OCI-LY7 (cell line): ENCODE data around the gene ACTN1. TPM values are rescaled to one million over a fixed set of nuclear protein-coding genes. Genes with fewer than 3 reads are reported as not detected.

Source experiments
- BruUV-seq: library from RNA; stranded (reverse); fragments of 400-500 nt; replicated peaks from 2 replicates; lab custom pipeline; 2021; lab: Mats Ljungman, UMichigan
- CTCF ChIA-PET: fragments of 300-600 bp; sonication (Branson Sonifier 250); formaldehyde crosslinking; loops from one replicate; lab custom pipeline; 2022; ENCODE audit warnings: antibody characterized with exemption; ENCODE audit not compliant: unreplicated experiment; lab: Charles Lee
- POLR2A ChIA-PET: fragments of 300-600 bp; sonication (Branson Sonifier 250); formaldehyde crosslinking; loops from one replicate; lab custom pipeline; 2022; ENCODE audit warnings: antibody characterized with exemption; lab: Charles Lee
- DNase-seq: peaks from one replicate; pipeline ENCODE4 v3.0.0-alpha.2; 2015; ENCODE audit warnings: low spot score
- H2AFZ ChIP-seq: fragments of 200-600 bp; sonication (generic), shearing (Covaris generic); 2 replicates; pipeline ENCODE4 v1.6.1; 2014; ENCODE audit warnings: mild to moderate bottlenecking, antibody characterized with exemption, low read length, moderate library complexity
- H3K27ac ChIP-seq: fragments of 200-600 bp; sonication (generic); 2 replicates; pipeline ENCODE4 v1.5.1; 2014; ENCODE audit warnings: mixed run types, low read depth, mild to moderate bottlenecking, moderate library complexity, low read length, inconsistent platforms; ENCODE audit not compliant: poor library complexity, severe bottlenecking
- H3K36me3 ChIP-seq: fragments of 200-600 bp; sonication (generic); 2 replicates; pipeline ENCODE4 v1.6.1; 2014; ENCODE audit warnings: mild to moderate bottlenecking, antibody characterized with exemption, low read length, moderate library complexity, mixed read lengths; ENCODE audit not compliant: insufficient read depth
- H3K4me1 ChIP-seq: fragments of 200-600 bp; sonication (generic); 2 replicates; pipeline ENCODE4 v1.5.1; 2014; ENCODE audit warnings: mild to moderate bottlenecking, low read length; ENCODE audit not compliant: insufficient read depth, poor library complexity, severe bottlenecking
- H3K4me2 ChIP-seq: fragments of 200-600 bp; sonication (generic); 2 replicates; pipeline ENCODE4 v1.6.1; 2014; ENCODE audit warnings: mild to moderate bottlenecking, low read length
- H3K4me3 ChIP-seq: fragments of 200-600 bp; sonication (generic); 2 replicates; pipeline ENCODE4 v1.5.1; 2014; ENCODE audit warnings: mild to moderate bottlenecking, low read depth, low read length; ENCODE audit not compliant: poor library complexity, severe bottlenecking
- H3K79me2 ChIP-seq: fragments of 200-600 bp; sonication (generic); 2 replicates; pipeline ENCODE4 v1.6.1; 2016; ENCODE audit warnings: low read depth, mild to moderate bottlenecking, low read length, moderate library complexity, mixed read lengths; ENCODE audit not compliant: insufficient read depth
- H3K9me2 ChIP-seq: fragments of 200-600 bp; sonication (generic); 2 replicates; pipeline ENCODE4 v1.6.1; 2016; ENCODE audit warnings: mild to moderate bottlenecking, low read length, mixed read lengths; ENCODE audit not compliant: insufficient read depth
- H3K9me3 ChIP-seq: fragments of 200-600 bp; sonication (generic); 2 replicates; pipeline ENCODE4 v1.6.1; 2014; ENCODE audit warnings: mild to moderate bottlenecking, mixed run types, low read length, mixed read lengths
- H4K20me1 ChIP-seq: fragments of 200-600 bp; sonication (generic); 2 replicates; pipeline ENCODE4 v1.6.1; 2014; ENCODE audit warnings: mild to moderate bottlenecking, antibody characterized with exemption, low read length, moderate library complexity, mixed read lengths; ENCODE audit not compliant: insufficient read depth
- EZH2phosphoT487 ChIP-seq: fragments of 200-600 bp; sonication (generic); IDR thresholded peaks from 2 replicates; pipeline ENCODE4 v1.6.1; 2018; ENCODE audit warnings: low read depth, borderline replicate concordance, mild to moderate bottlenecking, mixed run types, antibody characterized with exemption, low read length, moderate library complexity, mixed read lengths
- intact Hi-C: fragments of 100-400 bp; cut with micrococcal nuclease; formaldehyde crosslinking; loops from one replicate; pipeline ENCODE4 v1.10.0; 2022; ENCODE audit not compliant: unreplicated experiment
- total RNA-seq, 2 experiments: library from RNA; depleted of rRNA in 1 of 2; stranded (reverse); fragments of >200 nt in 1 of 2; shearing (Covaris generic) in 1 of 2; gene quantifications; 2 replicates each; pipeline ENCODE4 v1.2.3, GENCODE V29; 2014 to 2022
- TF ChIP-seq, protein P1 (sequence below): fragments of 200-600 bp; sonication (generic); conservative IDR thresholded peaks from 2 replicates; pipeline ENCODE4 v1.5.1; 2014; ENCODE audit warnings: mild to moderate bottlenecking, antibody characterized with exemption, low read length, moderate library complexity, mixed read lengths

ACTN1 gene
- total RNA-seq, 2 experiments from 2014 or later: 0.51 to 1.8 TPM

DNA sequence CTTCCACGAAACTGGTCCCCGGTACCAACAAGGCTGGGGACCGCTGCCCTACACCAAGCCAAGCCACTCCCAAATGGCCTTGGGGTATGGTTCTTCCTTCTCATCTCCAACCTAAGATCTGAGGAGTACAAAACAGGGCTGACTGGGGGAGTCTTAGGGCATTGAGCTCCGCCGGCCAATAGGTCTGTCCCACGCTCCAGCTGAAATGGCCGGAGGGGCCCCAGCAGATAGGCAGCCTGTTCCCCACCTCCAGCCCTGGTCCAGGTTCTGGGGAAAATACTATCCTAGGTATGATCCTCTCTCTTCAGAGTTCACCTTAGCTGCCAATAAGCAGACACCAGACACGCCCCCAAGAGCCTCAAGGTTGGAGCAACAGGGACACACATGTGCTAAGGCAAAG lies 90.2 kb downstream of the ACTN1 start:
- POLR2A ChIA-PET: no interaction called here
- Histone ChIP-seq H4K20me1 (no peaks in the 10 kb centered on the region), H3K79me2 (no peaks in the 10 kb centered on the region), H3K4me3 (no peak overlapping the region), H2AFZ (no peak overlapping the region), H3K27ac (no peak overlapping the region), H3K36me3 (no peaks in the 10 kb centered on the region), H3K9me3 (no peaks in the 10 kb centered on the region), H3K4me2 (no peak overlapping the region), H3K4me1 (peaks cover 5% of the 10 kb centered on the region), H3K9me2 (no peaks in the 10 kb centered on the region)
- BruUV-seq: no TSS peak
- intact Hi-C loops: no loop called here
- TF ChIP-seq, protein P1, sequence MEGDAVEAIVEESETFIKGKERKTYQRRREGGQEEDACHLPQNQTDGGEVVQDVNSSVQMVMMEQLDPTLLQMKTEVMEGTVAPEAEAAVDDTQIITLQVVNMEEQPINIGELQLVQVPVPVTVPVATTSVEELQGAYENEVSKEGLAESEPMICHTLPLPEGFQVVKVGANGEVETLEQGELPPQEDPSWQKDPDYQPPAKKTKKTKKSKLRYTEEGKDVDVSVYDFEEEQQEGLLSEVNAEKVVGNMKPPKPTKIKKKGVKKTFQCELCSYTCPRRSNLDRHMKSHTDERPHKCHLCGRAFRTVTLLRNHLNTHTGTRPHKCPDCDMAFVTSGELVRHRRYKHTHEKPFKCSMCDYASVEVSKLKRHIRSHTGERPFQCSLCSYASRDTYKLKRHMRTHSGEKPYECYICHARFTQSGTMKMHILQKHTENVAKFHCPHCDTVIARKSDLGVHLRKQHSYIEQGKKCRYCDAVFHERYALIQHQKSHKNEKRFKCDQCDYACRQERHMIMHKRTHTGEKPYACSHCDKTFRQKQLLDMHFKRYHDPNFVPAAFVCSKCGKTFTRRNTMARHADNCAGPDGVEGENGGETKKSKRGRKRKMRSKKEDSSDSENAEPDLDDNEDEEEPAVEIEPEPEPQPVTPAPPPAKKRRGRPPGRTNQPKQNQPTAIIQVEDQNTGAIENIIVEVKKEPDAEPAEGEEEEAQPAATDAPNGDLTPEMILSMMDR: no peak
- TF ChIP-seq EZH2phosphoT487: no peak
- CTCF ChIA-PET: no interaction called here
- no peak for DNase-seq

DNA sequence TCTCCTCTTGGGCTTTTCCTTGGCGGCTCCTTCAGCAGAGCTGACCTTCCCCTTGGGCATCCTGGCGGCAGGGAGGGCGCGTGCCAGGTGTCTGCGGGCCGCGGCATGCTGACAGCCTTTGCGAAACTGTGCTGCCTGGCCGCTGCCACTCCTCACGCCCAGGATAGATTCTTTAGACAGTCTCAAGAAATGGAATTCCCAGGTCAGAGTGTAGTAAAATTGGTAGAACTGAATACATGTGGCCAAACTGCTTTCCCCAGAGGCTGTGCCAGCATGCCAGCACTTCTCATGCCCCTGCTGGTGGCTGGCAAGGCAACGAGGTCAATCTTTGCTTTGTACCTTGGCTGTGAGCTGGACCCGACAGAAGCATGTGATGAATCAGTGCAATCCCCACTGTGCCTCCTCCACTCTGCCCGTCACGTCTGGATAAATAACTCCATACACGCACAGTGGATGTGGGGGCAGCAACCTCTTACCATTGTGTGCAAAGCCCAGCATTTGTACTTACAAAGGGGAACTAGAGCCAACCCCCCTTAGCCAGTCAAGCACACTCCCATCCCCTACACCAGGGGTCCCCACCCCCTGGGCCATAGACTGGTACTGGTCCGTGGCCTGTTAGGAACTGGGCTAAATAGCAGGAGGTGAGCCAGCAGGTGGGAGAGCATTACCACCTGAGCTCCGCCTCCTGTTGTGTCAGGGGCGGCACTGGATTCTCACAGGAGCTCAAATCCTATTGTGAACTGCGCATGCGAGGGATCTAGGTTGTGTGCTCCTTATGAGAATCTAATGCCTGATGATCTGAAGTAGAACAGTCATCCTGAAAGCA lies 90.9 kb downstream of the ACTN1 start:
- H3K9me3 ChIP-seq: no peaks in the 10 kb centered on the region
- H3K36me3 ChIP-seq: no peaks in the 10 kb centered on the region
- H3K79me2 ChIP-seq: no peaks in the 10 kb centered on the region
- CTCF ChIA-PET: no interaction called here
- H3K27ac ChIP-seq: no peak overlapping the region
- DNase-seq: no peak
- H3K4me3 ChIP-seq: no peak overlapping the region
- peaks cover 5% of the 10 kb centered on the region for H3K4me1 ChIP-seq
- intact Hi-C loops: no loop called here
- no peaks in the 10 kb centered on the region for H3K9me2 ChIP-seq
- no peak overlapping the region for H2AFZ ChIP-seq
- no TSS peak for BruUV-seq
- TF ChIP-seq EZH2phosphoT487: no peak
- TF ChIP-seq, protein P1: no peak
- H3K4me2 ChIP-seq: no peak overlapping the region
- POLR2A ChIA-PET: no interaction called here
- H4K20me1 ChIP-seq: no peaks in the 10 kb centered on the region

GRCh38 chr14:68886109-68886434 lies 93.0 kb downstream of the ACTN1 start:
- H3K9me2 ChIP-seq: no peaks in the 10 kb centered on the region
- H2AFZ ChIP-seq: no peak overlapping the region
- no peak overlapping the region for H3K4me3 ChIP-seq
- ChIA-PET POLR2A (interaction anchor here (0.7 kb wide), 1 partner anchor 33 kb away, joined by 3 read pairs; no protein-coding TSS in a partner anchor), CTCF (no interaction called here)
- BruUV-seq: no TSS peak
- no peak overlapping the region for H3K27ac ChIP-seq
- no peaks in the 10 kb centered on the region for H4K20me1 ChIP-seq
- H3K79me2 ChIP-seq: no peaks in the 10 kb centered on the region
- no peak for DNase-seq
- no peak overlapping the region for H3K4me2 ChIP-seq
- TF ChIP-seq, protein P1: no peak
- no peak for TF ChIP-seq EZH2phosphoT487
- H3K9me3 ChIP-seq: no peaks in the 10 kb centered on the region
- H3K36me3 ChIP-seq: no peaks in the 10 kb centered on the region
- H3K4me1 ChIP-seq: peaks cover 5% of the 10 kb centered on the region
- intact Hi-C loops: no loop called here
